Fibroblast of lung (primary cell): ENCODE measurements around the gene ZNF207. TPM values are rescaled to one million over a fixed set of nuclear protein-coding genes. Genes with fewer than 3 reads are reported as not detected.
A peak's percentile ranks its signal among the peaks of the same experiment; 100 is the strongest.
"Not testable (repeated sequence)": the region's sequence is repeated elsewhere in the genome, so short reads cannot be mapped to it uniquely, and the experiment has no call there.

Source experiments
- DNase-seq, 2 donors: peaks; one replicate each; pipeline versions ENCODE4 v3.0.0 to v3.0.0-alpha.2; 2010; ENCODE audit warnings: low read depth in 2 of 2
- H2AFZ ChIP-seq: 2 replicates; pipeline ENCODE4 v1.5.1; 2012; ENCODE audit warnings: low read length, control low read depth, inconsistent platforms
- H3K27ac ChIP-seq: 2 replicates; pipeline ENCODE4 v1.5.1; 2011; ENCODE audit warnings: low read length, control low read depth; ENCODE audit not compliant: insufficient read depth
- H3K27me3 ChIP-seq: 2 replicates; pipeline ENCODE4 v1.5.1; 2011; ENCODE audit warnings: mild to moderate bottlenecking, low read length; ENCODE audit not compliant: control insufficient read depth, insufficient read depth
- H3K36me3 ChIP-seq: 2 replicates; pipeline ENCODE4 v1.5.1; 2011; ENCODE audit warnings: low read length; ENCODE audit not compliant: control insufficient read depth, insufficient read depth
- H3K4me1 ChIP-seq: 2 replicates; pipeline ENCODE4 v1.5.1; 2011; ENCODE audit warnings: low read length; ENCODE audit not compliant: control insufficient read depth, insufficient read depth; ENCODE audit errors: extremely low read depth
- H3K4me2 ChIP-seq: 2 replicates; pipeline ENCODE4 v1.5.1; 2011; ENCODE audit warnings: low read length, control low read depth; ENCODE audit not compliant: insufficient read depth; ENCODE audit errors: extremely low read depth
- H3K4me3 ChIP-seq, 4 experiments: fragments of 200-600 bp in 1 of 4; sonication (generic) in 1 of 4; replicated peaks in 1 of 4; 2 replicates each; pipeline ENCODE4 v1.5.1; 2011 to 2016; ENCODE audit warnings: low read length in 4 of 4, low read depth in 3 of 4, mild to moderate bottlenecking in 3 of 4, control low read depth in 2 of 4, inconsistent platforms in 1 of 4, mixed read lengths in 1 of 4; ENCODE audit not compliant: insufficient read depth in 1 of 4; ENCODE audit errors: control extremely low read depth in 1 of 4
- H3K79me2 ChIP-seq: 2 replicates; pipeline ENCODE4 v1.5.1; 2012; ENCODE audit warnings: mild to moderate bottlenecking, low read length, inconsistent platforms; ENCODE audit not compliant: control insufficient read depth, insufficient read depth
- H3K9ac ChIP-seq: 2 replicates; pipeline ENCODE4 v1.5.1; 2011; ENCODE audit warnings: mild to moderate bottlenecking, low read length, control low read depth; ENCODE audit not compliant: insufficient read depth
- H3K9me3 ChIP-seq: 2 replicates; pipeline ENCODE4 v1.5.1; 2012; ENCODE audit warnings: low read depth, low read length; ENCODE audit not compliant: control insufficient read depth, insufficient read depth
- H4K20me1 ChIP-seq: 2 replicates; pipeline ENCODE4 v1.5.1; 2011; ENCODE audit warnings: low read length; ENCODE audit not compliant: control insufficient read depth, insufficient read depth; ENCODE audit errors: extremely low read depth
- EZH2 ChIP-seq: IDR thresholded peaks from 2 replicates; pipeline ENCODE4 v1.5.1; 2012; ENCODE audit warnings: low read length, control low read depth, mild to moderate bottlenecking; ENCODE audit errors: missing control alignments
- polyA plus RNA-seq, 2 donors: library from polyadenylated mRNA; depleted of rRNA in 1 of 2; stranded (reverse) in 1 of 2; unstranded in 1 of 2; fragments of >200 nt; gene quantifications; 2 replicates each; pipeline ENCODE4 v1.2.1, GENCODE V29; 2011 to 2012; ENCODE audit warnings: missing spikeins in 1 of 2
- total RNA-seq: library from RNA; depleted of rRNA; stranded (reverse); fragments of >200 nt; gene quantifications from 2 replicates; pipeline ENCODE4 v1.2.1, GENCODE V29; 2014
- TF ChIP-seq, protein P1 (sequence below), 2 donors: IDR thresholded peaks in 1 of 2; conservative IDR thresholded peaks in 1 of 2; 1 replicate in 1 of 2; 2 replicates in 1 of 2; pipeline ENCODE4 v1.5.1; 2011 to 2012; ENCODE audit warnings: low read length in 2 of 2, control low read depth in 1 of 2, inconsistent platforms in 1 of 2, low read depth in 1 of 2, mild to moderate bottlenecking in 1 of 2

The ZNF207 gene
- total and polyA plus RNA-seq, 2 donors (not counting 1 experiment from before 2014, with no cell fraction given): 75.3 to 279 TPM

DNA sequence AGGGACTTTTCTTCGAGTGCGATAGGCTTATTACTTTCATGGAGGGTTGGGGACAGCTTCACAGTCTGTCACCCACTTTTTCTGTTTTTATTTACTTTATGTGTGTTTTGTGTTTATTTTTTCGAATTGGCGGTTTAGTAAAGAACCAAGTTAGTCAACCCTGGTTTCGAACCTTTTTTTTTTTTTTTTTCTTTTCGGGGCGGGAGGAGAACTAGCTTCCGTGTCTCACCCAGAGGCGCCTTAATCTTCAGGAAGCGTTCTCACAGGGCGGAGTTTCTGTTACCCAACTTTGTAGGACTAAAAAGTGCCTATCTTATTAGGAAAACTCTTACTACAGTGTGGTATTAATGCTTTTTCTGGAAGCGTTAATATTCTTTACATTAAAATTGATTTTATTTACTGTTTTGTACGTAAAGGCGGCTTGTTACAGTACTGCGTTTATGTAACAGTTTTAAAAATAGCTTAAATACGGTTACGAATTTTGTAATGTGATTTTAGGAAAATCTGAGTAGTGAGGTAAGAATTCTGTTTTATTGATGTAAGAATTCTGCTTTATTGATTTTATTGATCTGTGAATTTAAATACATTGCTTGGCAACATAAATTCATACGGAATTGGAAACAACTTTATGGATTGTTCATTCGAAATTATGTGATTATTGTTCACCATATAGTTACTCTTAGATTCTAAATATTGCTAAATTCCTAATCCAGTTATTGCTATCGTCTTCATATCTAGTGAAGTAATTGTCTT lies 885 bp downstream of the ZNF207 start:
- Histone ChIP-seq H3K9ac (peak overlapping the region; percentile 91), H3K9me3 (no peaks in the 10 kb centered on the region), H3K4me3 (peak overlapping the region; percentile 76 to 99 (median 90)), H3K36me3 (peaks cover 7% of the 10 kb centered on the region), H3K79me2 (peaks cover 58% of the 10 kb centered on the region), H3K27me3 (no peaks in the 10 kb centered on the region), H3K27ac (peak overlapping the region; percentile 96), H3K4me1 (peaks cover 3% of the 10 kb centered on the region), H4K20me1 (peaks cover 6% of the 10 kb centered on the region), H3K4me2 (peak overlapping the region; percentile 74), H2AFZ (no peak overlapping the region)
- DNase-seq: peak; percentile 60 to 81
- TF ChIP-seq EZH2: no peak
- TF ChIP-seq, protein P1, sequence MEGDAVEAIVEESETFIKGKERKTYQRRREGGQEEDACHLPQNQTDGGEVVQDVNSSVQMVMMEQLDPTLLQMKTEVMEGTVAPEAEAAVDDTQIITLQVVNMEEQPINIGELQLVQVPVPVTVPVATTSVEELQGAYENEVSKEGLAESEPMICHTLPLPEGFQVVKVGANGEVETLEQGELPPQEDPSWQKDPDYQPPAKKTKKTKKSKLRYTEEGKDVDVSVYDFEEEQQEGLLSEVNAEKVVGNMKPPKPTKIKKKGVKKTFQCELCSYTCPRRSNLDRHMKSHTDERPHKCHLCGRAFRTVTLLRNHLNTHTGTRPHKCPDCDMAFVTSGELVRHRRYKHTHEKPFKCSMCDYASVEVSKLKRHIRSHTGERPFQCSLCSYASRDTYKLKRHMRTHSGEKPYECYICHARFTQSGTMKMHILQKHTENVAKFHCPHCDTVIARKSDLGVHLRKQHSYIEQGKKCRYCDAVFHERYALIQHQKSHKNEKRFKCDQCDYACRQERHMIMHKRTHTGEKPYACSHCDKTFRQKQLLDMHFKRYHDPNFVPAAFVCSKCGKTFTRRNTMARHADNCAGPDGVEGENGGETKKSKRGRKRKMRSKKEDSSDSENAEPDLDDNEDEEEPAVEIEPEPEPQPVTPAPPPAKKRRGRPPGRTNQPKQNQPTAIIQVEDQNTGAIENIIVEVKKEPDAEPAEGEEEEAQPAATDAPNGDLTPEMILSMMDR (conservative IDR thresholded peaks at IDR 0.05 in 1 of 2, IDR thresholded peaks at IDR 0.05 in 1 of 2; ENCODE audit: low read depth in 1 of 2, low read length in 2 of 2): no peak

DNA sequence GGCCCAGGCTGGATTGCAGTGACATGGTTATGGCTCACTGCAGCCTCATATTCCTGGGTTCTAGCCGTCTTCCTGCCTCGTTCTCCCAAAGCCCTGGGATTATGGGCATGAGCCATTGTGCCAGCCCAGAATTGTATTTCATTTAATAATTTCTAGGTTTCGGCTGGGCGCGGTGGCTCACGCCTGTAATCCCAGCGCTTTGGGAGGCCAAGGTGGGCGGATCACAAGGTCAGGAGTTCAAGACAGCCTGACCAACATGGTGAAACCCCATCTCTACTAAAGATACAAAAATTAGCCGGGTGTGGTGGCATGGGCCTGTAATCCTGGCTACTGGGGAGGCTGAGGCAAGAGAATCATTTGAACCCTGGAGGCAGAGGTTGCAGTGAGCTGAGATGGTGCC lies 2.8 kb downstream of the ZNF207 start:
- Histone ChIP-seq H3K4me2 (peak overlapping the region; percentile 83), H3K4me3 (peak overlapping the region; percentile 76 to 99 (median 90)), H3K79me2 (peaks cover 76% of the 10 kb centered on the region)
- DNase-seq, H3K9ac ChIP-seq, H3K27me3 ChIP-seq, H3K9me3 ChIP-seq, H4K20me1 ChIP-seq, H3K27ac ChIP-seq, H3K36me3 ChIP-seq, H2AFZ ChIP-seq, H3K4me1 ChIP-seq: not testable (repeated sequence)

GRCh38 chr17:32355649-32356377 lies 5.9 kb downstream of the ZNF207 start:
- no peak overlapping the region for H2AFZ ChIP-seq
- peaks cover 6% of the 10 kb centered on the region for H4K20me1 ChIP-seq
- H3K79me2 ChIP-seq: peaks cover 91% of the 10 kb centered on the region

More at GRCh38 chr17:32355649-32356377, 5.9 kb downstream of the ZNF207 start:
- H3K9ac ChIP-seq: no peak overlapping the region
- H3K4me2 ChIP-seq: peak overlapping the region; percentile 32
- no peak overlapping the region for H3K27ac ChIP-seq
- peak in 1 of 2 donors; percentile 26 for DNase-seq
- no peaks in the 10 kb centered on the region for H3K27me3 ChIP-seq
- H3K9me3 ChIP-seq: no peaks in the 10 kb centered on the region
- TF ChIP-seq, protein P1 (conservative IDR thresholded peaks at IDR 0.05 in 1 of 2, IDR thresholded peaks at IDR 0.05 in 1 of 2; ENCODE audit: low read depth in 1 of 2, low read length in 2 of 2): no peak
- TF ChIP-seq EZH2: no peak
- H3K4me3 ChIP-seq: peak overlapping the region in 1 of 4 experiments; percentile 36
- H3K36me3 ChIP-seq: peaks cover 11% of the 10 kb centered on the region
- peaks cover 4% of the 10 kb centered on the region for H3K4me1 ChIP-seq
